Measurements from ENCODE around the gene ZFYVE9.

ZFYVE9 gene

DNA sequence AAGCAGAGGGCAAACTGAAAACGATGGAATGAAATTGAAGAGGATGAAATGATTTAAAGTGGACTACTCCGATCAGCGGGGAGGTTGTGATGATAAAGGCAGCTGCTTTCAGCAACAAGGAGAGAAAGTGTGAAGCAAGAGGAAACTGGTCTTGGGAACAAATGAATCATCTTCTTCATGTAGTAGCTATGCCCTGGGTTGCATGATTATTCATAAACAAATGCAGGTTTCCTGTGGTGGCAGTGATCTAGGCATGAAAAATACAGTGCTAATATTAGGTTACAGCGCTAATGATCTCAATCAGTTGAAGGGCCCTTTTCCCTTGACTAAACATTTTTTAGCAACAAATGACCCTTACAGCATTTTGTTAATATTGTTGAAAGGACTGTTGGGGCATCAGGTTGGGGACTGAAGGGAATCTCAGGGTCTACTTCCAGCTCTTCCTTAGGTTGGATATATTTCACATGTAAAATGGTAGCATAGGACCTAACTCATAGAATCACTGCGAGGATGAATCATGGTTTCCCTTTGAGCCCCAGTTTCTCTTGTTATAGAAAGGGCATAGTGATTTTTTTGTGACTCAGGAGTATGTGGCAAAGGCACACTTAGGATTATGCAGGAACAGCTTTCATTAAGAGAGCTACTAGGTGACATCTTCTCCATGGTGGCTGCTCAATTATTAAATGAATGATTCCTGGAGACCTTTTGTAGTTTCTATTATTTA, 1.9 kb upstream of the ZFYVE9 start:
- peaks cover 8% of the 10 kb centered on the region; the same call in 1 of the 2 replicates for H3K79me2 ChIP-seq (ENCODE audit: low read length)
- no peaks in the 10 kb centered on the region for H3F3A ChIP-seq (ENCODE audit: insufficient read depth, low read length)
- H3K4me3 ChIP-seq (ENCODE audit: low read length): no peak overlapping the region
- peaks cover 19% of the 10 kb centered on the region for H3K4me1 ChIP-seq (ENCODE audit: low read length)
- H3K9ac ChIP-seq (ENCODE audit: low read length): no peak overlapping the region
- TF ChIP-seq EZH2 (optimal IDR thresholded peaks at IDR 0.05; ENCODE audit: low read depth, low read length) (no peak), EZH2phosphoT487 (IDR thresholded peaks at IDR 0.05; ENCODE audit: low read length) (no peak), CTCF (IDR thresholded peaks at IDR 0.05; ENCODE audit: low read length) (no peak)
- 0 out of 2 replicates have a peak, but pooled peaks cover 5% of the 10 kb centered on the region for H3K27me3 ChIP-seq (replicated peaks; ENCODE audit: insufficient read depth, low read length)
- H2AFZ ChIP-seq (ENCODE audit: low read length): no peak overlapping the region
- no peaks in the 10 kb centered on the region for H3K36me3 ChIP-seq (replicated peaks; ENCODE audit: insufficient read depth, low read length)
- DNase-seq: no peak
- H3K27ac ChIP-seq (ENCODE audit: low read length): no peak overlapping the region
- no peaks in the 10 kb centered on the region for H3K9me3 ChIP-seq (replicated peaks; ENCODE audit: insufficient read depth, low read length)
- H3K4me2 ChIP-seq (ENCODE audit: low read depth, low read length): peak overlapping the region; percentile 17; the same call in 1 of the 2 replicates
- H3K9me2 ChIP-seq (replicated peaks; ENCODE audit: insufficient read depth, low read length): no peaks in the 10 kb centered on the region
- H4K20me1 ChIP-seq (ENCODE audit: insufficient read depth, low read length): no peaks in the 10 kb centered on the region

GRCh38 chr1:52140633-52141512, 1.0 kb upstream of the ZFYVE9 start:
- peaks cover 19% of the 10 kb centered on the region for H3K4me1 ChIP-seq (ENCODE audit: low read length)
- H3K4me3 ChIP-seq (ENCODE audit: low read length): no peak overlapping the region
- no peak for DNase-seq
- TF ChIP-seq EZH2 (optimal IDR thresholded peaks at IDR 0.05; ENCODE audit: low read depth, low read length): no peak
- TF ChIP-seq EZH2phosphoT487 (IDR thresholded peaks at IDR 0.05; ENCODE audit: low read length): no peak
- TF ChIP-seq CTCF (IDR thresholded peaks at IDR 0.05; ENCODE audit: low read length): no peak
- peak overlapping the region; percentile 85; the same call in 1 of the 2 replicates for H3K4me2 ChIP-seq (ENCODE audit: low read depth, low read length)
- no peak overlapping the region for H2AFZ ChIP-seq (ENCODE audit: low read length)
- H3K27ac ChIP-seq (ENCODE audit: low read length): no peak overlapping the region
- no peak overlapping the region for H3K9ac ChIP-seq (ENCODE audit: low read length)
- H3F3A ChIP-seq (ENCODE audit: insufficient read depth, low read length): no peaks in the 10 kb centered on the region
- no peaks in the 10 kb centered on the region for H3K9me3 ChIP-seq (replicated peaks; ENCODE audit: insufficient read depth, low read length)
- H4K20me1 ChIP-seq (ENCODE audit: insufficient read depth, low read length): no peaks in the 10 kb centered on the region
- H3K9me2 ChIP-seq (replicated peaks; ENCODE audit: insufficient read depth, low read length): no peaks in the 10 kb centered on the region
- H3K79me2 ChIP-seq (ENCODE audit: low read length): peaks cover 11% of the 10 kb centered on the region; the same call in 1 of the 2 replicates
- H3K27me3 ChIP-seq (replicated peaks; ENCODE audit: insufficient read depth, low read length): 0 out of 2 replicates have a peak, but pooled peaks cover 5% of the 10 kb centered on the region
- H3K36me3 ChIP-seq (replicated peaks; ENCODE audit: insufficient read depth, low read length): no peaks in the 10 kb centered on the region

GRCh38 chr1:52142220-52143183, 613 bp downstream of the ZFYVE9 start:
- H4K20me1 ChIP-seq (ENCODE audit: insufficient read depth, low read length): no peaks in the 10 kb centered on the region
- no peak for TF ChIP-seq EZH2 (optimal IDR thresholded peaks at IDR 0.05; ENCODE audit: low read depth, low read length)
- no peak for TF ChIP-seq CTCF (IDR thresholded peaks at IDR 0.05; ENCODE audit: low read length)
- TF ChIP-seq EZH2phosphoT487 (IDR thresholded peaks at IDR 0.05; ENCODE audit: low read length): no peak
- peak overlapping the region; percentile 76 for H3K4me2 ChIP-seq (ENCODE audit: low read depth, low read length)
- peak overlapping the region; percentile 8; the same call in 1 of the 2 replicates for H3K27ac ChIP-seq (ENCODE audit: low read length)
- H3K9me2 ChIP-seq (replicated peaks; ENCODE audit: insufficient read depth, low read length): no peaks in the 10 kb centered on the region
- no peaks in the 10 kb centered on the region for H3K36me3 ChIP-seq (replicated peaks; ENCODE audit: insufficient read depth, low read length)
- no peaks in the 10 kb centered on the region for H3F3A ChIP-seq (ENCODE audit: insufficient read depth, low read length)
- H3K9me3 ChIP-seq (replicated peaks; ENCODE audit: insufficient read depth, low read length): no peaks in the 10 kb centered on the region
- peak overlapping the region; percentile 78 for H3K4me3 ChIP-seq (ENCODE audit: low read length)
- peak; percentile 53 for DNase-seq
- H3K27me3 ChIP-seq (replicated peaks; ENCODE audit: insufficient read depth, low read length): 0 out of 2 replicates have a peak, but pooled peaks cover 5% of the 10 kb centered on the region
- peak overlapping the region; percentile 69 for H3K9ac ChIP-seq (ENCODE audit: low read length)
- peaks cover 11% of the 10 kb centered on the region; the same call in 1 of the 2 replicates for H3K79me2 ChIP-seq (ENCODE audit: low read length)
- H2AFZ ChIP-seq (ENCODE audit: low read length): peak overlapping the region; percentile 87
- peaks cover 19% of the 10 kb centered on the region for H3K4me1 ChIP-seq (ENCODE audit: low read length)

All from MM.1S (cell line).